GM04504 (cell line): ENCODE results near the gene GABRA4.

Experiments used
- DNase-seq: peaks from one replicate; pipeline ENCODE4 v3.0.0-alpha.2; 2012; ENCODE audit warnings: low read depth

GABRA4 gene

DNA sequence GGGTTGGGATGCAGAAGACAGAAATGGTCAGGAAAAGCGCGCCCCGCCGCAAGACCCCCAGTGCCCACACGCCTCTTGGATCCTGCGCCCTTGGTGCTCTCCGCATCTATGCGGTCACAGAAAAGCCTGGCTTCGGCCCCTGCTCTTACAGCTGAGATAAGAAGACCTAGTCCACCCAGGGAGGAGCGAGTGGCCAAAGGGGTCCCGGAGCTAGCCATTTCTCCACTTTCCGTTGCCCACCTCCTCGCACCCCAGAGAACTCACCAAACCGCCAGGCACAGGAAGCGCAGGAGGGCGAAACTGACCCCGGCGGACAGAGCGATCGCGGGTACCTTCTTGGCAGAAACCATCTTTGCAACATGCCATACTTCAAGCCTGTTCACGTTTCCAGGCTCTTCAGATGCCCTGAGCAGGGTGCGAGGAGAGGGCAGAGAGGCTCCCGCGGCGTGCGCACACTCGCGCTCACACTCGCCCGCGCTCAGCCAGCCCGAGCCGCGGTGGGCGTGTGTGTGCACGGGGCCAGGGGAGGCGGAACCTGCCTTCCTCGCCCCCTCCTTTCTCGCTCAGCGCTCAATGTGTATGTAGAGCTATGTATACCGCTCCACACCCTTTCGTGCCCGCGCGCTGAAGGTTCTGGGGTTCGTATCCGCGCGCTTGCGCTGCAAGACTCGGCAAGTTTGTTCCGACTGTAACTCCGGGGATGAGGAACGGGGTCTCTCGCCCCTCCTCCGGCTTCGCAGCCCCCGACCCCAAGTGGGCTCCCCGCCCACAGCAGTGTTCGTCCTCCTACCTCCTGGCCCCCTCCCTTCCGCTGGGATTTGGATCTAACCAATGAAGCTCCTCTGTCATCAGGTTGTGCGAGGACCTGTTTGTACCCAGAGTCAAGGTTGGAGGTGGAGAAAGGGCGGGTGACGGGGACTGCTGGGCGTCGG is at the start of gene GABRA4:
Gene GABRA4 (minus strand): TSS at position 507 of the 932 bp plus-strand sequence. CDS start 157 bp downstream, at position 350.
- no peak for DNase-seq

DNA sequence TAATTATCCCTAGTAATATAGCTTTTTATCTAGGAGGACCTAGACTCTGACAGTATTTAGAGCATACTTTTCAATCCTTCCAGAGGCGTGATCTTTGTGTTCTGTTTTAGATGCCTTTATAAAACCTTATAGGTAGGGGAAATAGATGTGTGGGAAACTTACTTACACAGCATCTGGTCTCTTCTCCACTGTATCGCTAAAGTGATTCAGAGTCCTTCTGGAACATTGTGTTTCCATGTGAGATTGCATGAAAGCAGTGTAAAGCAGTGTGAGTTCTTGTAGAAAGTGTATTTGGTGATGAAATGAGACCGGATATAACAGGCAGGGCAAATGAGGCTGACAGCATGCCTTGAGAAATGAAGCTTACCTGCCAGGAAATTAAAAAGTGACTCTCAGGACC is 47.4 kb upstream of the GABRA4 start:
- DNase-seq, result no peak

DNA sequence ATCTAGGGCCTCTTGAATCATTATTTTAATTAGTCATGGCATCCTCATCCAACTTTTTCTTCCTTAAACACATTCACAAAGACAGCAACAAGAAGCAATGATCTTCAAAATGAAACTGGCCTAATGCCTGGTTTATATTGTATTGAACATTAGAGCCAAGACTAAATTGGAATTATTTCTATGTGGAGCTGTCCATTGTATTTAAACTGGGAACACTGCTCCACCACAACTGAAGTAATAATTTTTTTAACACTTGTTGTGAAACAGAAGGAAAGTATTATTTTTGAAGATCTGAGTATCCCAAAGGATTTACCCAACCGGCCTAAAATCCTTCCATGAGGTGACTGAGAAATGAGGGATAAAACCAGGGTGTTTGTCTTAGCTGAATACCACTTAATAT is 44.9 kb upstream of the GABRA4 start:
- DNase-seq, result no peak

DNA sequence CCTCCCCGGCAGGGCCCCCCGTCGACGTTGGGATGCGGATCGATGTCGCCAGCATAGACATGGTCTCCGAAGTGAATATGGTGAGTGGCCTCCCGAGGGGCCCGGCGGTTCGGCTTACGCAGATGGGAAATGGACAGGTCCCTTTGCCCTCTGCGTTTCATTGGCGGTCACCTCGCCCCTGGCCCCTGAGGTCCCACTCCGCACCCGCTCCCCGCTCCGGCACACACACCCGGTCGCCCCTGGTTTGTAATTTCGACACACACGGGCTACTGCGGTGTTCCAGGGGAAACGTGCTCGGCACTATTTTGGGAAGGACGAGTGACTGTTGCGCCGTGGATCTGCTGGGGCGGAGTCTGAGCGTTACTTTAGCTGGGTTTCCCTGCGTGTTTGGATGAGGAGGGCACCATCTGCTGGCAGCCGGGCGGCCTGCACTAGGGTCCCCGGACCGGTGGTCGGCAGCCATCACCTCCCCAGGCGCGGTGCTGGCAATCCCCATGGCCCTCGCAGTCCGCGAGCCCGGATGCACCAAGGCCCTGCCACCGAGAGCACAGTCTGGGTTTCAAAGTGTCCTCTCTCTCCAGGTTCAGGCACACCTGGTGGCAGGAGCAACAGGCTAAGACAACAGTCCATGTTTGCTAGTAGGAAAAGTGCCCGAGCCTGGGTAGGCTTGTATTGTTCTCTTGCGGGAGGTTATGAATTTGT is 39.2 kb upstream of the GABRA4 start:
- DNase-seq, result no peak

DNA sequence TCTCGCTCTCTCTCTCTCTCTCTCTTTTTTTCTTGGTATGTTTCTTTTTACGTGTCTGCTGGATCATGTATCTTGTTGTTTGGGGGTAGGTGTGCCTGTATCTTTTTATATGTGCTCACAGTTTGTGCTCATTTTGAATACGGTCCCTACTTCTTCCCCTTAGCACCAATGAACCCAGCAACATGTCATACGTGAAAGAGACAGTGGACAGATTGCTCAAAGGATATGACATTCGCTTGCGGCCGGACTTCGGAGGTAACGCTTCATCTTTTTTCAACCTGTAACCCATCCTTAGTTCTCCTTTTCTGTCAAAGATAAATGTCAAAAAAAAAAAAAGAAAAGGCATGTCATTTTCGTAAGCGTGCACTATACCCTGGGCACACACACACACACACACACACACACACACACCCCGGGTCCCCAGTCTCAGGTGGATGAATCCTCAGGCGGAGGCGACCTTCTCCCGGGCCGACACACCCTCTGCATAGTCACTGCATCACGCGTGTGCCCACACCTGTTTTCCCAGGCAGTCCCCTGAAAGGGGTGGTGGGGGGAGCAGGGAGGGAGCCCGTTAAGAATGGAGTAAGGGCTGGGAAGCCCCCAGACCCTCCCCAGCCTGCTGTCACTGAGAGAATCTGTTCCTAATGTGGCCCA is 38.5 kb upstream of the GABRA4 start:
- no peak for DNase-seq

DNA sequence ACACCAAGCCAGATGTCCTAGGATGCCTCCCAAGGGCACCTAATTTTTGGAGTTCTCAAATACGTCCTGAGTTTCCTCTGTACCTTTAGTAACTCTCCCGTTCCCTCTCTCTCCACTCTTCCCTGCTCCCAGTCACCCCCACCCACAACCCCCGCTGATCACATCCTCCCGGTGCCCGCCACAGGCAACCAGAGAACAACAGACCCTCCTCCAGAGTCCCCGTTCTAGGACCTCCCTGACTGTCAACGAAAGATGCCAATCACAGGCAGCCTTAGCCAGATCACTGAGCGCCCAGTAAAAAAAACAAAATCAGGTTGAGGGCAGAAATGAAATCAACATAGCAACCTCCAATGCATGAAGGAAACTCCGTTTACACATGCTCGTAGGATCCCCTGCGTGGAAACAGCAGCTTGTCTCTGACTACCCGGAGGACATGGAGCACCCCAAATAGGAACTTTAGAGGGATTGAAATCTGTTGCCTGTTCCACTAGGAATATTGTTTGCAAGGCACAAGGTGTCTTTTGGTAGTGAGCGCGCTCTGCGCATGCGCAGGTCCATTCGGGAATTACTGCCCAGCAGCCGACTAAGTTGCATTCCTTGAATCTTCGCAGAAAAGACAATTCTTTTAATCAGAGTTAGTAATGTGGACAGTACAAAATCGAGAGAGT is 37.8 kb upstream of the GABRA4 start, which contains the start of gene GABRB1:
Gene GABRB1 (plus strand): TSS at position 557 of the 668 bp plus-strand sequence.
- DNase-seq, result peak; percentile 0

DNA sequence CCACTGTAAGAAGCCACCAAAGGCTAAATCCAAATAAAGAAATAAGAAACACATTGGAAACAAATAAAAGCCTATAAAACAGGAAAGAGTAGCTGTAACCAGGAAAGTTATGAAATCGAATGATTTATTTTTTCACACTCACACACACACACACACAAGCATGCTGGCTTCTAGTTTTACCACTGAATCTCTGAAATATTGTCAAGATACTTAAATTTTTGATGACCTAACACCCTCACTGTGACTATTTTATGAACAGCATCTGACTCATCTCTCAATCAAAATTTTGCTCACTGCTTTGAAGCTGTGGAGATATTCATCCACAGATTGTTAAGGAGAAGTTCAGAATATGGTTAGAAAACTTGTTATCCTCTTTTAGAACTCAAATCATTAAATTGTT is 24.1 kb upstream of the GABRA4 start:
- no peak for DNase-seq

DNA sequence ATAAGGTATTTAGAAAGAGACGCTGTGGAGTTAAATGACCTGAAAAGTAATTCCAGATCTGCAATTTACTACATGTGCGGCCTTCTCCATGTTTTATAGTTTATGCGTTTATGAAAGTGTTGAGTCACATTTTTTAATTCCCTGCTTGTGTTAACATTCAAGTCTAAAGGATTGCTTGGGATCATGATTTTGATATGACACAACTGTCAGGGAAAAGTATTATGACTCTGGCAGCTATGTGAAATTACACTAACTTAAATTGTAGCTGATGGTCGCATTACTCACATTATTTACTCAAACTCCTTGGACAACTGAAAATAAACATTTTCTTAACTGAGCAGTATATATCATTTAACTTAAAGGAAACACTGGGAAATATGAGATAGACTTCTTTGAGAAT is 23.7 kb upstream of the GABRA4 start:
- DNase-seq, result no peak

DNA sequence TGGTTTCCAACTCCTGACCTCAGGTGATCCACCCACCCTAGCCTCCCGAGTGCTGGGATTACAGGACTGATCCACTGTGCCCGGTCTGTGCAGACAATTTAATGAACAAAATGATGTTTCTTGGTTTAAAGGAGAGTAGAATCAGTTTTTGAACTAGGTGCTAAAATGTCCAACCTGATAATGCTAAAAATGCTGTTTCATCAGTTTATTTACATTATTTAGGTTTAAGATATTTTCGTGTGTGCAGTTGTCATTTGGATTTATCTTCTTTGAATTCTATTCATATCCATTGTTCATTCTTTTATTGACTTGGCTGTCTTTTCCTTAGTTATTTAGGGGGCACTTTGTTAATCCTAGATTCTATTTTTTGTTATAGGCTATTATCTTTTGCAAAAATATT is 20.0 kb upstream of the GABRA4 start:
- DNase-seq, result no peak

DNA sequence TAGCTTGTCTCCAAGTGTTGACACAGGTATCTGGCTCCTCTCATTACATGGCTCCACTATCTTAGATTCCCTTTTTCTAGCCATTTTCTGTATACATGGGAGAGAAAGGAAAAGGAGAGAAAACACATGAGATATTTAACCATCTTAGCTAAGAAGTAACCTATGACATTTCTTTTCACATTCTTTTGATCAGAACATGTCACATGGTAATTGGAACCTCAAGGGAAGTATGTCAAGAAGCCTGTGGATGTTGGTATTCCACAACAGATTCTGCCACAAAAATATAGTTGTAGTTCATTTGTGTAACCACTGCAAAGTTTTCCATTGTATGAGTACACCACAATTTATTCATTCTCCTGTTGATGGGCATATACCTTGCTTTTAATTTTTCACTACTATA is 19.3 kb upstream of the GABRA4 start:
- DNase-seq, result no peak

DNA sequence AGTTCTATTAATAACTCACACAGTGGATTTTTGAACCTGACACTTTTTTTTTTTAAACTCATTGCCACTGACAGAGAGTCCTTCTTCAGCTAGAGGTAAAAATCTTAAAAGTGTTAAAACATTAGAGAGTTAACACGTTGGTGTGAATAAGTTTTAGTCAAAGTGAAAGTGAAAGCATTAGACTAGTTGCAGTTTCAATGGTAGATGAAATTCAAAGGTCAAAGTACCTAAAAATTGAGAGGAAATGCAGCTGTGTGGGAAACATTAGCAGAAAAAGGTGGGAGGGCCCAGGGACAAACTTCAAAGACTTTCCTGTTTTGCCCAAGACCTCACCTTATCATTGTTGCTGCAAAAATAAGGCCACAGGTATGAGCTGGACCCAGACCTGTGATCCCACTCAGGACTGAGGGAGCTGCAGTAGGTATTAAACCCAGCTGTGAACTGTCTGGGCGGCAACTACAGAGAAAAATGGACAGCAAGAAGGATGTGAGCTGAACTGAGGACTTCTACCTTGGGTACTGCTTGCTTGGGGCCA is 17.6 kb upstream of the GABRA4 start:
- no peak for DNase-seq

DNA sequence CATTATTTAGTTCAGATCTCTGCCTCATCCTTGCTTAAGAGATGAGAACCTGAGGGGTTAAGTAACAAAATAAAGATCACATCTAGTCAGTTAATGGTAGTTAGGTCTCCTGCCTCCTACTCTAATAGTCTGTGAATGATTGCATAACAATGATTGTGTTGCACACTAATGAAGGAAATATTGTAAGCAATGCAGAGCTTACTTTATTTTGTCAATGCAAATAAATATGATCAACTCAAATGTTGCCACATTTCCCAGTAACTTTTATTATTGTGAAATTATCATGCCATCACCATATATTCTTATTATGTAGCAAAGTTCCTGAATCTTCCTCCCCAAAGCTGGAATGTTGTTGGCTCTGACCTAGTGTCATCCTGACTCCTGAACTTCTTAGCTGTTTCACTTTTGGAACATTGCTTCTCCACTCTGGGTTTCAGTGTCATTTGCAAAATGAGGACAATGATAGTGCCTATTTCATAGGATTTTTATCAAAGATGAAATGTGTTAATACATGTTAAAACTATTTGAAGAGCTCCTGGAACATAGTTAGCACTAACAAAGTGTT is 17.0 kb upstream of the GABRA4 start:
- no peak for DNase-seq

DNA sequence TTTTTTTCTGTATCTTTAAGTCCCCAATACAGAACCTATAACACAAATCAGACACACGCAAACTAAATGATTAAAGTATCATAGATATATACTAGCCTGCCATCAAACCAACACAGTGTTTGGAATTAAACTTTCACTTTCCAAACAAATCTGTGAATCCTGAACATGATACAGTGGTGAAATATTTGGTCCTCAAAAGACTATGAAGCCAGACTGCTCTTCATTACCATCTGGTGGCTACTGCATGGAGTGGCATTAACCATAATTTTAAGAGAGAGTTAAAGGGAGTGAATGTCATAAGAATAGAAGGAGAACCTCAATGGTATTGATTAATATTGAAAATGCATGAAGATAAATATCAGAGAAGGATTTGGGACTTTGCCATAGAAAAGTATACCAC is 9.2 kb upstream of the GABRA4 start:
- no peak for DNase-seq

DNA sequence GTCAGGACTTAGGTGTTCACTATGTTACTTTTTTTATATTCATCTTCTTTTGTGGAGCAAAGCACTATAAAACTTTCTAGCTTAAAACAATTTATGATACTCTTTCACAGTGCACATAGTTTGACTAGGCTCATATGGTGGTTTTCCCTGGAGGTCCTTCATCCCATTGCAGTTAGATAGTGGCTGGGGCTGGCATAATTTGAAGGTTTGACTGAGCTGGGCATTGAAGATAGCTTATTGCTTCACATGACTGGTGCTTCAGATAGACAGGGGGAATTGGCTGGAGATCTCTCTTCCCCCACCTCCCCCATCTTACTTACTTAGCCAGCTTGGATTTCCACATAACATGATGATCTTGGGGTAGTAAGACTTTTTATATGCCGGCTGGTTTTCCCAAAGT is 7.0 kb upstream of the GABRA4 start:
- DNase-seq, result no peak

DNA sequence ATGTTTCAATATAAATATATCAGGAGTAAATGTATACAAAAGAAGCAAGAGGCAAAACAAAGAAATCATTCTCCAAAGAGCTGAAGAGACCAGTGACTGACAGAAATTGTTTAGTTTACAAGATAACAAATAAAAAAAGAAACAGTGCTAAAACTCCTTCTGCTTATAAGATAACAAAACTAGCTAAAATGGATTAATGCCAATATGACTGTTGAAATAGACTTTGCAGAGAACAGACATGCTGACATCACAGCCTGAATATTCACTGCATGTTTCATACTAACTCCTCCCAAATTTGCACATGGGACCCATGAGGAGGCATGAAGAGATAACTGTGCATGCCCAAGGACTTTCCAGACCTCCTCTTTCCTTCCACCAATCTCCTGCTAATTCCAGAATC is 6.2 kb upstream of the GABRA4 start:
- no peak for DNase-seq

DNA sequence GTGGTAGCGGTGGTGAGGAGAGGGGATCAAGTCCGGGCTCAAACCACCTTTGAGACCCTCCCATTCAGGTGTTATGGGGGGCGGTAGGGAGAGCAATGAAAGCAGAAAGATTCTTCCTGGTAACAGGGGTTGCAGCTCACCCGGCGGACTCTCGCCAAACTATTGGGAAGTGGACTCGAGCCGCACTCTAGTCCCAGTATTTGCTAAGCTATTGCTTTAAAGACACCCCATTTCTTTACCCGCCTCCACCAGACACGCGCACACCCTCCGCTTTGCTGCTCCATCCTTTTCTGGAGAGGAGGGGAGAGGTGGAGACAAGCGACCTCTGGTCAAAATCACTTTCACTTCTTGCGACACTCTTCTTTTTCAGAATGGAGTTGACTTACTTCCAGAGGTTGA is 625 bp upstream of the GABRA4 start:
- DNase-seq, result no peak

DNA sequence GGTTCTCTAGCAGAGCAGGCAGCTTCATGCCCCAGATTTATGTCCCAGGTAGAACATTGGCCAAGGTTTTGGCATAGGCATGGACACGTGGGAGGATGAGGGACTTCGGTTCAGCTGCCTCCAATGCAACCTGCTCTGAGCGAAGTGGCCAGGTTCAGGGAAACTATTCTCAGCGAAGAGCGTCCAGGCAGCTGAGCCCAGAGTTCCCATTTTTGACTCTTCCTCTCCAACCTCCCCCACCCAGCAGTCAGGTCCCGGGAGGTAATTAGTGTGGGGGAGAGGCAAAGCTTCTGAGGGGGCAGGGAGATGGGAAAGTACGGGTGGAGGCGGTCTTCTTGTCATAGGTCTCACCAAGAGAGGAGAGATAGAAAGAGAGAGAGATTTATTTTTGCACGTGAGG is 1.0 kb downstream of the GABRA4 start:
- DNase-seq, result no peak

DNA sequence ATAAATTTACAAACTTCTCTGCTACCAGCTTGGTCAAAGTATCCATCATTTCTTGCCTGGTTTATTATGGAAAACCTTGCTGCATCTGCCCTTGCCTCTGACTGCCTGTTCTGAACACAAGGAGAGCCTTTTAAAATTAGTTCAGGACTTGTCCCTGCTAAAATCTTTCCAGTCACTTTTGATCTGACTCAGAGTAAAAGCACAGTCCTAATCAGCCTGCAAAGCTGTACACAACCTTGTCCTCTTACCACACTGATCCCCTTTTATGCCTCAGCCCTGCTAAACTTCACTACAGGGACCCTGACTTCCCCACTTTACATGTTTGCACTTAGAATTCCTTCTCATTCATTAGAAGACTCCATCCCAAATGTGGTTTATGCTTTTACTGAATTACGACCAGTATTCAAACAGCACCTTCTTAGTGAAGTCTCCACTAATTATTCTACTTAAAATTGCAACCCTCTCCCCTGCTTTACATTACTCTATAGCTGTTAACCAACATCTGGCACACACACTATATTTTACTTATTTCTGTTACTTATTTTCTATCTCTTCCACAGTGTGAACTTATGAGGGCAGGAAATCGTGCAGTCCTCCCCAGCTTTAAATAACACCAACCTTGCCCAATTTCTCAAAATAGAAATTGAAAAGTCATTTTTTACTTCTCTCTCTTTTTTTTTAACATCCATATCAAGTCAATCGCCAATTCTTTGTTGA is 6.3 kb downstream of the GABRA4 start:
- no peak for DNase-seq

DNA sequence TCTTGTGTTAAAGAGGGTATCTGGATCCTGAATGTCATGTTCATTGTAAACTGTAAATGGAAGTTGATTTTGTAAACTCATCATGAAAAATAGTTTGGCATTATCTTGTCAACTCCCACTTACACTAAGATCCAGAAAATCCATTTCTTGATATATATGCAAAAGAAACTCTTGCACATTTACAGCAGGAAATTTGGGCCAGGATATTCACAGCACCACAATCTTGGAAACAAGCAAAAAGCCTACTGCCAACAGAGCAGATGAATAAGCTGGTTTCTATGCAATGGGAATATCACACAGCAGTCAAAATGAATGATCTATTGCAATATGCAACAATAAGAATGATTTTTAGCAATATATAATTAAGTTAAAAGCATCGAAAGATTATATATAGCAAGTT is 8.6 kb downstream of the GABRA4 start:
- DNase-seq, result no peak

DNA sequence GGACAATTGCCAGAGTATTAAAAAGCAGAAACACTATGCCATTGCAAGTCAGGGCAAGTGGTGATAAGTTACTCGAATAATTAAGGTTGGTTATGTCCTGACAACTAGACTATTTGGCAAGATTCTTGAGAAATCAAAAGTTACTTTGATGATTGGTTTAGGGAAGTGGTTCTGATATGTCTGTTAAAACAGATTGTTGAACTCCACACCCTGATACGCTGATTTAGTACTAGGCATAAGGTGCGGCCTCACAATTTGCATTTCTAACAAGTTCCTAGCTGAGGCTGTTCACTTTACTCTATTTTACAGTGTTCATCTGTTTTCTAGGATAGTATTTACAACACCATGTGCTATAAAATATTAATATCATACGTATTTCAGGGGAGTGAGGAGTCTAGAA is 12.5 kb downstream of the GABRA4 start:
- DNase-seq, result no peak

DNA sequence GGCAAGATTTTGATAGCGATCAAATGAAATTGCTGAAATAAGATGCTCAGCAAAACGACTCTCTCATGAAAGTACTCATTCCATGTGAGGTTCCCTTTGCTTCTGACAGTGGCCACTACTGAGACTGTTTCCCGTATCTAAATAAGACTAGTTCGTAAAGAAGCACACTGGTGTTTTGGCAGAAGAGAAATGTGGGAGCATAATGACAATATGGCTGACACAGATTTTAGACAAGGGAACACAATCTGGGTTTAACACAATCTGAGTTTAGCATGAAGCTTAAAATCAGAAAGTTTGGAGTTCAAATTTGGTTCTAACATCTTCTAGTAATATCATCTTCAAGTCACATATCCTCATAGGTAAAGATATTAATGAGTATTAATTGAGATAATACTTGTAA is 13.7 kb downstream of the GABRA4 start:
- no peak for DNase-seq
